K562 (cell line): ENCODE measurements around the gene N4BP2. TPM values are rescaled to one million over a fixed set of nuclear protein-coding genes. Genes with fewer than 3 reads are reported as not detected.
A peak's percentile ranks its signal among the peaks of the same experiment; 100 is the strongest.

Experiments used
- ATF1 ChIP-seq, 2 experiments: fragments of 450-650 bp in 1 of 2; IDR thresholded peaks; 2 replicates each; pipeline ENCODE4 v1.6.1; 2016; ENCODE audit warnings: missing compliant biosample characterization in 1 of 2, missing genetic modification characterization in 1 of 2
- BRCA1 ChIP-seq, 2 experiments: fragments of 450-650 bp in 1 of 2; sonication (generic) in 1 of 2; formaldehyde crosslinking in 1 of 2; IDR thresholded peaks; 2 replicates each; pipeline versions ENCODE4 v1.5.0 to v1.6.1; 2017 to 2020; ENCODE audit warnings: mild to moderate bottlenecking in 1 of 2, missing genetic modification reagents in 1 of 2
- CXXC5 ChIP-seq: fragments of 250-450 bp; sonication (Bioruptor Pico); IDR thresholded peaks from 2 replicates; pipeline ENCODE4 v1.8.0; 2022; ENCODE audit warnings: inconsistent platforms, mild to moderate bottlenecking, moderate library complexity
- EP400 ChIP-seq: fragments of 450-650 bp; IDR thresholded peaks from 2 replicates; pipeline ENCODE4 v1.6.1; 2017; ENCODE audit warnings: antibody characterized with exemption, mild to moderate bottlenecking, moderate library complexity
- ESRRB ChIP-seq: fragments of 250-450 bp; sonication (Bioruptor Pico); IDR thresholded peaks from 2 replicates; pipeline ENCODE4 v1.5.0; 2020; ENCODE audit warnings: mild to moderate bottlenecking, moderate library complexity, borderline replicate concordance
- FOXK1 ChIP-seq: sonication (generic); formaldehyde crosslinking; IDR thresholded peaks from 2 replicates; pipeline ENCODE4 v1.8.0; 2022; ENCODE audit warnings: missing genetic modification reagents, mild to moderate bottlenecking, borderline replicate concordance
- JUN ChIP-seq, 2 experiments: sonication (generic) in 1 of 2; formaldehyde crosslinking in 1 of 2; IDR thresholded peaks; 2 replicates each; pipeline versions ENCODE4 v1.6.1 to v1.8.0; 2012 to 2022; ENCODE audit warnings: borderline replicate concordance in 2 of 2, mild to moderate bottlenecking in 2 of 2, improper control_type of control experiment in 1 of 2, low read depth in 1 of 2, low read length in 1 of 2, missing genetic modification reagents in 1 of 2
- KAT2B ChIP-seq: IDR thresholded peaks from one replicate; pipeline ENCODE4 v1.6.1; 2012; ENCODE audit warnings: low read depth, mild to moderate bottlenecking, control low read depth, inconsistent platforms, low read length, moderate library complexity
- KLF1 ChIP-seq: fragments of 450-650 bp; IDR thresholded peaks from 2 replicates; pipeline ENCODE4 v1.6.1; 2016; ENCODE audit warnings: missing genetic modification characterization, missing compliant biosample characterization
- MCM3 ChIP-seq: fragments of 450-650 bp; IDR thresholded peaks from 2 replicates; pipeline ENCODE4 v1.6.1; 2016
- NCOA1 ChIP-seq: fragments of 450-650 bp; IDR thresholded peaks from 2 replicates; pipeline ENCODE4 v1.6.1; 2016; ENCODE audit warnings: low read depth
- RBBP5 ChIP-seq: fragments of 200-600 bp; sonication (generic); IDR thresholded peaks from 2 replicates; pipeline ENCODE4 v1.6.1; 2012; ENCODE audit warnings: borderline replicate concordance, mild to moderate bottlenecking, low read length, control low read depth, inconsistent platforms; ENCODE audit not compliant: insufficient read depth, poor library complexity, severe bottlenecking
- RBFOX2 ChIP-seq: fragments of 200-400 bp; formaldehyde crosslinking; IDR thresholded peaks from 2 replicates; pipeline ENCODE4 v1.6.1; 2017; ENCODE audit warnings: low read depth, mild to moderate bottlenecking, low read length, moderate library complexity
- SRF ChIP-seq, 2 experiments: fragments of 250-450, 450-650 bp in 1 of 2; sonication (Bioruptor Pico) in 1 of 2; sonication (generic) in 1 of 2; formaldehyde crosslinking; IDR thresholded peaks; 2 replicates each; pipeline versions ENCODE4 v1.5.0 to v1.5.1; 2020 to 2022; ENCODE audit warnings: mild to moderate bottlenecking in 1 of 2, missing genetic modification reagents in 1 of 2
- TEAD1 ChIP-seq, 2 experiments: fragments of 450-650 bp in 1 of 2; sonication (generic) in 1 of 2; formaldehyde crosslinking; IDR thresholded peaks; 2 replicates each; pipeline versions ENCODE4 v1.4.0 to v1.8.0; 2020 to 2022; ENCODE audit warnings: mild to moderate bottlenecking in 2 of 2, missing genetic modification reagents in 1 of 2
- YY1 ChIP-seq, 3 experiments: IDR thresholded peaks; 2 replicates each; pipeline ENCODE4 v1.6.1; 2011; ENCODE audit warnings: low read length in 2 of 3, mild to moderate bottlenecking in 2 of 3, moderate library complexity in 2 of 3, borderline replicate concordance in 1 of 3, control low read depth in 1 of 3, low read depth in 1 of 3; ENCODE audit not compliant: insufficient read depth in 3 of 3, insufficient replicate concordance in 2 of 3, control insufficient read depth in 1 of 3, insufficient read length in 1 of 3; ENCODE audit errors: extremely low read depth in 1 of 3
- ZC3H4 ChIP-seq: sonication (generic); formaldehyde crosslinking; IDR thresholded peaks from 2 replicates; pipeline ENCODE4 v1.9.0; 2021; ENCODE audit warnings: missing genetic modification reagents, borderline replicate concordance
- ZNF263 ChIP-seq: sonication (generic); formaldehyde crosslinking; IDR thresholded peaks from 2 replicates; pipeline ENCODE4 v1.8.0; 2022; ENCODE audit warnings: mild to moderate bottlenecking, missing genetic modification reagents, borderline replicate concordance
- ZNF561 ChIP-seq: fragments of 450-650 bp; formaldehyde crosslinking; conservative IDR thresholded peaks from 2 replicates; pipeline ENCODE4 v1.4.0; 2020; ENCODE audit warnings: mild to moderate bottlenecking, moderate library complexity
- ZNF780A ChIP-seq: fragments of 250-450 bp; sonication (Bioruptor Pico); IDR thresholded peaks from 2 replicates; pipeline ENCODE4 v1.5.0; 2021; ENCODE audit warnings: mild to moderate bottlenecking
- polyA plus RNA-seq, 8 experiments: library from polyadenylated mRNA; depleted of rRNA in 4 of 8; stranded (reverse) in 5 of 8; unstranded in 3 of 8; fragments of >200 nt; fragmentation: Nextera tagmentation in 2 of 8; fragmentation: Illumina TruSeq in 1 of 8; extraction: Ambion mirVana in 2 of 8; extraction: Trizol in 1 of 8; gene quantifications; 2 replicates each; pipeline versions ENCODE4 v1.2.1 to v1.2.3, GENCODE V29; 2011 to 2014; ENCODE audit warnings: inconsistent platforms in 1 of 8, missing spikeins in 1 of 8
- total RNA-seq, 7 experiments: library from RNA; depleted of rRNA in 6 of 7; stranded (reverse); fragments of >200 nt in 6 of 7; fragmentation: Illumina TruSeq in 2 of 7; extraction: Trizol in 2 of 7; gene quantifications; 2 replicates each; pipeline versions ENCODE4 v1.2.1 to v1.2.3, GENCODE V29; 2011 to 2021; ENCODE audit warnings: low replicate concordance in 1 of 7
- TF ChIP-seq, protein P1 (sequence below), 2 experiments: fragments of 450-650 bp; IDR thresholded peaks; 2 replicates each; pipeline ENCODE4 v1.6.1; 2016
- TF ChIP-seq, protein P2 (sequence below): sonication (generic); formaldehyde crosslinking; IDR thresholded peaks from 2 replicates; pipeline ENCODE4 v1.8.0; 2022; ENCODE audit warnings: missing genetic modification reagents, mild to moderate bottlenecking, moderate library complexity, borderline replicate concordance
- TF ChIP-seq, protein P3 (sequence below): fragments of 250-450 bp; sonication (Bioruptor Pico); IDR thresholded peaks from 2 replicates; pipeline ENCODE4 v1.8.0; 2022; ENCODE audit warnings: moderate library complexity, mild to moderate bottlenecking, inconsistent platforms

Gene N4BP2
- total and polyA plus RNA-seq, 9 of the 15 experiments (the other 6 are each of a cell fraction or from before 2014, with no cell fraction given) = 2.7 to 12.6 (median 7.6) TPM

DNA sequence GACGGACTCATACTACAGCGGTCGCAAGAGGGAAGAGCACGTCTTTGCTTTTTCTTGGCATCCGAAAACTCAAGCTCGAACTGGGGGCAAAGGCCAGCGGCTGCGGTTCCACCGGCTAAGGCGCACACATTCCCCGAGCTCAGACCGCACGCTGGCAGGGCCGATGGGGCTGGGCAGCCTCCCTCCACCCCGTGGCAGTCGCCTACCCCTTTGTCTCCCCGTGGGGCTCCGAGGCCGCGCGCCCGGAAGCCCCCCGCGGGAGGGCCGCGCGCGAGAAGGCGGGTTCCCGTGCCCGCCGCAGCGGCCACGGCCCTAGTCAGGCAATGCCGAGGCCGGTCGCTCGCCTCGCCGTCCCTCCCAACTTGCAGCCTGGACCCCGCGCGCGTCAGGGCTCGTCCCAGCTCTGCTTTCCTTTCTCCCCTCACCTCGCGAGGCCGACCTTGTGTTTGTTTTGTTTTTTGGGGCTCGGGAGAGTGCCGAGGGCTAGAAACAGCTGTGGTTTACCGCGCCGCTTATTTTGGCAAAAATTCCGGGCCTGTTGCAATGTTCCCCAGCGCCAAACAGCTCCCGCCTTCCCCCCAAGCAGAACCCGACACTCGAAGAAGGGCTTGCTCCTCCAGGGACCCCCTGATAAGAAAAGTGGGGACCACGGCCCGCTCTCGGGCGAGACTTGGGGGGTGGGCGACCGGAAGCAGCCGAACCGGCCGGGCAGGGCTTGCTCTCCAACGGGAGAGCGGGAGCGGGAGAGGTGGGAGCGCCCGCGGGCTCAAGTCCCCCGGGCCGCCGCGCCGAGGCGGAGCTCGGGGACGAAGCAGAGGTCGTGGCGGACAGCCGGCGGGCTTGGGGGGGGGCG is 561 bp upstream of the N4BP2 start (continued):
- TF ChIP-seq JUN (IDR thresholded peaks at IDR 0.05; ENCODE audit: borderline replicate concordance, low read depth, low read length) (0 out of 2 replicates have a peak, but pooled peaks have one; percentile 3), JUN (CRISPR knock-in tag; IDR thresholded peaks at IDR 0.05; ENCODE audit: borderline replicate concordance) (no peak), EP400 (no peak), YY1 (IDR thresholded peaks at IDR 0.05; ENCODE audit: borderline replicate concordance in 1 of 3, control insufficient read depth in 1 of 3, extremely low read depth in 1 of 3, insufficient read depth in 3 of 3, insufficient read length in 1 of 3, insufficient replicate concordance in 2 of 3, low read depth in 1 of 3, low read length in 2 of 3) (peak in 2 of 3 experiments; percentile 32 to 48), SRF (CRISPR knock-in tag; IDR thresholded peaks at IDR 0.05) (no peak), RBFOX2 (peak; percentile 83), MCM3 (no peak), CXXC5 (peak; percentile 74), ESRRB (CRISPR knock-in tag) (no peak), FOXK1 (CRISPR knock-in tag) (no peak), ZC3H4 (CRISPR knock-in tag) (peak; percentile 86; the same call in 1 of the 2 replicates), TEAD1 (CRISPR knock-in tag; IDR thresholded peaks at IDR 0.05) (peak in 1 of 2 experiments; percentile 94; a peak in 2 of 4 replicates), KLF1 (tag) (0 out of 2 replicates have a peak, but pooled peaks have one; percentile 42), NCOA1 (0 out of 2 replicates have a peak, but pooled peaks have one; percentile 12), ZNF561 (CRISPR knock-in tag) (no peak), ZNF780A (no peak), KAT2B (no peak), ATF1 (CRISPR knock-in tag; IDR thresholded peaks at IDR 0.05) (no peak), ATF1 (tag; IDR thresholded peaks at IDR 0.05) (peak; percentile 50; the same call in 1 of the 2 replicates), RBBP5 (peak; percentile 65), ZNF263 (0 out of 2 replicates have a peak, but pooled peaks have one; percentile 22), BRCA1 (IDR thresholded peaks at IDR 0.05) (no peak), BRCA1 (CRISPR knock-in tag; IDR thresholded peaks at IDR 0.05) (no peak)
- TF ChIP-seq, protein P1, sequence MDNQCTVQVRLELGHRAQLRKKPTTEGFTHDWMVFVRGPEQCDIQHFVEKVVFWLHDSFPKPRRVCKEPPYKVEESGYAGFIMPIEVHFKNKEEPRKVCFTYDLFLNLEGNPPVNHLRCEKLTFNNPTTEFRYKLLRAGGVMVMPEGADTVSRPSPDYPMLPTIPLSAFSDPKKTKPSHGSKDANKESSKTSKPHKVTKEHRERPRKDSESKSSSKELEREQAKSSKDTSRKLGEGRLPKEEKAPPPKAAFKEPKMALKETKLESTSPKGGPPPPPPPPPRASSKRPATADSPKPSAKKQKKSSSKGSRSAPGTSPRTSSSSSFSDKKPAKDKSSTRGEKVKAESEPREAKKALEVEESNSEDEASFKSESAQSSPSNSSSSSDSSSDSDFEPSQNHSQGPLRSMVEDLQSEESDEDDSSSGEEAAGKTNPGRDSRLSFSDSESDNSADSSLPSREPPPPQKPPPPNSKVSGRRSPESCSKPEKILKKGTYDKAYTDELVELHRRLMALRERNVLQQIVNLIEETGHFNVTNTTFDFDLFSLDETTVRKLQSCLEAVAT (IDR thresholded peaks at IDR 0.05) = peak in 1 of 2 experiments; percentile 58; a peak in 1 of 4 replicates
- TF ChIP-seq, protein P2, sequence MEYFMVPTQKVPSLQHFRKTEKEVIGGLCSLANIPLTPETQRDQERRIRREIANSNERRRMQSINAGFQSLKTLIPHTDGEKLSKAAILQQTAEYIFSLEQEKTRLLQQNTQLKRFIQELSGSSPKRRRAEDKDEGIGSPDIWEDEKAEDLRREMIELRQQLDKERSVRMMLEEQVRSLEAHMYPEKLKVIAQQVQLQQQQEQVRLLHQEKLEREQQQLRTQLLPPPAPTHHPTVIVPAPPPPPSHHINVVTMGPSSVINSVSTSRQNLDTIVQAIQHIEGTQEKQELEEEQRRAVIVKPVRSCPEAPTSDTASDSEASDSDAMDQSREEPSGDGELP (CRISPR knock-in tag) = peak; percentile 36; the same call in 1 of the 2 replicates
- TF ChIP-seq, protein P3, sequence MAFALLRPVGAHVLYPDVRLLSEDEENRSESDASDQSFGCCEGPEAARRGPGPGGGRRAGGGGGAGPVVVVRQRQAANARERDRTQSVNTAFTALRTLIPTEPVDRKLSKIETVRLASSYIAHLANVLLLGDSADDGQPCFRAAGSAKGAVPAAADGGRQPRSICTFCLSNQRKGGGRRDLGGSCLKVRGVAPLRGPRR (CRISPR knock-in tag) = no peak
